ENCODE results near the gene OSR1.
"Not testable (repeated sequence)": the region's sequence is repeated elsewhere in the genome, so short reads cannot be mapped to it uniquely, and the experiment has no call there.

The OSR1 gene

DNA sequence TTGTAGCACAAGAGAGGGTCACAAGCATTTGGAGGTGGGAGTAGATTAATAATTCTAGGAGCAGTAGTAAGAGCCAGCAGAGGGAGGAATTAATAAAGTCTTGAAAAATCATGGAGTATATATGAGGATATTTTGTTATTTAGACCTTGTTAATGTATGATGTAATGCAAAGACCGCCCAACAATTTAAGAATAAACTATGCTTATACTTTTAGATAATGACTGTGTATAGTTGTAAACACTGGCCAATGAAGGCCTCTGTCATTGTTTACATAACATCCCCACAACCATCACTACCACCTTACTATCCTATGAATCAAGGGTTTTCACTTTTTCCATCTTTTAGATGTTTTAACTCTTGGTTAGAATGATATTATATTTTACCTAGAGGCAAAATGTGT, 37.6 kb downstream of the OSR1 start:
- CTCF ChIA-PET: no interaction called here
- WGBS (ENCODE audit: insufficient coverage): no CpG with 5 or more reads among the region's 1 CpG
- no peak overlapping the region for H3K4me3 ChIP-seq (ENCODE audit: control insufficient read depth in 1 of 7, extremely low read depth in 1 of 7, insufficient read depth in 4 of 7, low read depth in 2 of 7, low read length in 6 of 7)

DNA sequence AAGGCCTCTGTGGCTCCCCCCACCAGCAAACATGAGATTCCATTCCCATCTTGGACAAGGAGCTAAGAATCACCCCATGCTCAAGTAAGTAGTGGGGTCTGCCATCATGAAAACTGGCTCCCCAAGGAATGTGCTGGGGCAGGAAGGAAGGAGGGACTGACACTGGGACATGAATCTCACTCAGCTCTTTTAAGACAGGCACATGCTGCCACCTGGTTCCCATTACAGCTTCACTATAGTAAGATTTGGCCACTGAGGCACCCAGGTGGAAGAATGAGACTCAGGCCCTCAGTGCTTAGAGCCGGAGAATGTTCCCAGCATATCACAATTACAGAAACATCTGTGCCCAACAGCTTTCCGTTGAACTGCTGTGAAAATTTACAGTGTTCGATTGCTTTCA, 38.7 kb downstream of the OSR1 start:
- Histone ChIP-seq H3K9me3 (ENCODE audit: control extremely low read depth in 1 of 5, control insufficient read depth in 4 of 5, insufficient read depth in 2 of 5, low read depth in 1 of 5, low read length in 4 of 5) (no peaks in the 10 kb centered on the region), H3K36me3 (ENCODE audit: control insufficient read depth in 4 of 4, insufficient read depth in 4 of 4, low read length in 3 of 4) (no peaks in the 10 kb centered on the region), H3K27me3 (replicated peaks in 2 of 5; ENCODE audit: control insufficient read depth in 4 of 5, insufficient read depth in 5 of 5, low read length in 4 of 5) (no peaks in the 10 kb centered on the region), H3K4me3 (ENCODE audit: control insufficient read depth in 1 of 7, extremely low read depth in 1 of 7, insufficient read depth in 4 of 7, low read depth in 2 of 7, low read length in 6 of 7) (peak overlapping the region in 1 of 7 experiments; percentile 7), H3K27ac (ENCODE audit: insufficient read depth in 1 of 2, low read depth in 1 of 2, low read length in 2 of 2, poor library complexity in 1 of 2, severe bottlenecking in 2 of 2) (no peak overlapping the region), H3K4me1 (ENCODE audit: control extremely low read depth in 1 of 4, control insufficient read depth in 4 of 4, insufficient read depth in 4 of 4, low read length in 3 of 4) (peaks cover 0 to 16% (median 4%) of the 10 kb centered on the region in 4 experiments)
- DNase-seq: no peak
- WGBS (ENCODE audit: insufficient coverage): 0% methylated on average over 1 of the region's 3 CpGs
- ChIA-PET CTCF (no interaction called here), POLR2A (no interaction called here)

More for the DNA sequence above, 37.6 kb downstream of the OSR1 start:
- DNase-seq: no peak
- no peaks in the 10 kb centered on the region for H3K36me3 ChIP-seq (ENCODE audit: control insufficient read depth in 4 of 4, insufficient read depth in 4 of 4, low read length in 3 of 4)
- POLR2A ChIA-PET: no interaction called here
- no peaks in the 10 kb centered on the region for H3K9me3 ChIP-seq (ENCODE audit: control extremely low read depth in 1 of 5, control insufficient read depth in 4 of 5, insufficient read depth in 2 of 5, low read depth in 1 of 5, low read length in 4 of 5)
- no peak overlapping the region for H3K27ac ChIP-seq (ENCODE audit: insufficient read depth in 1 of 2, low read depth in 1 of 2, low read length in 2 of 2, poor library complexity in 1 of 2, severe bottlenecking in 2 of 2)
- H3K4me1 ChIP-seq (ENCODE audit: control extremely low read depth in 1 of 4, control insufficient read depth in 4 of 4, insufficient read depth in 4 of 4, low read length in 3 of 4): peaks cover 0 to 16% (median 4%) of the 10 kb centered on the region in 4 experiments
- no peaks in the 10 kb centered on the region for H3K27me3 ChIP-seq (replicated peaks in 2 of 5; ENCODE audit: control insufficient read depth in 4 of 5, insufficient read depth in 5 of 5, low read length in 4 of 5)

DNA sequence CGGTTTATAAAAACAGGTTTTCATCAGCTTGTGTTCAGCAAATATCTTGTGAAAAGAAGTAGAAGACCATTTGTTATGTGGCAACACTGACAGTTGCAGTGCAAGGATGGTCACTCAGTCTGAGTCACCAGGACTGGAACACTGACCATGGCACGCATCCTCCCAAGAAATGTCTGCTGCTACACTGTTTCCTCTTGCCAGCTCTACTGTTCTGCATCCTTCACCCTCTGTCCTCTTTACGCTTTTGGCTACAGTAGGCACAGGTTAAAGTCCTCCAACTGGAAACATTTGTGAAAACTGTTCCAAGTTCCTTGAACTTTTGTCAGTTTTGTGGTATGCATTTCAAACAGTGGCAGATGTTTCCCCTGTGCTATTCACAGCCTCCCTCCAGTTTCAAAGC, 39.4 kb downstream of the OSR1 start:
- H3K27me3 ChIP-seq (replicated peaks in 2 of 5; ENCODE audit: control insufficient read depth in 4 of 5, insufficient read depth in 5 of 5, low read length in 4 of 5): no peaks in the 10 kb centered on the region
- no peaks in the 10 kb centered on the region for H3K36me3 ChIP-seq (ENCODE audit: control insufficient read depth in 4 of 4, insufficient read depth in 4 of 4, low read length in 3 of 4)
- no peaks in the 10 kb centered on the region for H3K9me3 ChIP-seq (ENCODE audit: control extremely low read depth in 1 of 5, control insufficient read depth in 4 of 5, insufficient read depth in 2 of 5, low read depth in 1 of 5, low read length in 4 of 5)
- H3K4me1 ChIP-seq (ENCODE audit: control extremely low read depth in 1 of 4, control insufficient read depth in 4 of 4, insufficient read depth in 4 of 4, low read length in 3 of 4): peaks cover 0 to 16% (median 4%) of the 10 kb centered on the region in 4 experiments
- H3K27ac ChIP-seq (ENCODE audit: insufficient read depth in 1 of 2, low read depth in 1 of 2, low read length in 2 of 2, poor library complexity in 1 of 2, severe bottlenecking in 2 of 2): no peak overlapping the region
- no peak overlapping the region for H3K4me3 ChIP-seq (ENCODE audit: control insufficient read depth in 1 of 7, extremely low read depth in 1 of 7, insufficient read depth in 4 of 7, low read depth in 2 of 7, low read length in 6 of 7)
- CTCF ChIA-PET: interaction anchor here (0.6 to 1.3 kb wide), 2 partner anchors 10 to 998 kb away, joined by 3 read pairs; no protein-coding TSS in a partner anchor
- POLR2A ChIA-PET: no interaction called here
- DNase-seq: peak in 1 of 3 donors; percentile 16
- 91% methylated on average over 3 of the region's 3 CpGs for WGBS (ENCODE audit: insufficient coverage)

DNA sequence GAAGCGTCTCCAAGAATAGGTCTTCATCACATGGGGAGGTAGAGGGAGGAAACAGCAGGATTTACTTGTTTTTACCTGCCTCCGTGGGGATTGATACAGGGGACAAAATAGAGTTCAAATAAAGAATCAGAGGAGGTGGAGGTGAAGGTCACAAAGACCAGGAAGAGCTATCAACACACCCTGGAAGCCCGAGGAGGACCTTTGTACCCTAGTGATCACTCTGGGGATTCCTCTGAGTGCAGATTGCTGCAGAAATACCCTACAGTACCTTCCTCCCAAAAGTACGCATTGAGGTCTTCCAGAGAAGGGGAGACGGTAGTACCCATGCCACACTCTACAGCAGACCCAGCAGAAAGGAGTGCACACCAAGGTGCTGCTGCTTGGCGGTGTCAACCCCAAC, 44.9 kb downstream of the OSR1 start:
- ChIA-PET CTCF (no interaction called here), POLR2A (no interaction called here)
- H3K27me3 ChIP-seq (replicated peaks in 2 of 5; ENCODE audit: control insufficient read depth in 4 of 5, insufficient read depth in 5 of 5, low read length in 4 of 5): no peaks in the 10 kb centered on the region
- no peaks in the 10 kb centered on the region for H3K36me3 ChIP-seq (ENCODE audit: control insufficient read depth in 4 of 4, insufficient read depth in 4 of 4, low read length in 3 of 4)
- H3K4me1 ChIP-seq (ENCODE audit: control extremely low read depth in 1 of 4, control insufficient read depth in 4 of 4, insufficient read depth in 4 of 4, low read length in 3 of 4): no peaks in the 10 kb centered on the region
- WGBS (ENCODE audit: insufficient coverage): 95% methylated on average over 4 of the region's 6 CpGs
- H3K9me3 ChIP-seq (ENCODE audit: control extremely low read depth in 1 of 5, control insufficient read depth in 4 of 5, insufficient read depth in 2 of 5, low read depth in 1 of 5, low read length in 4 of 5): no peaks in the 10 kb centered on the region
- no peak overlapping the region for H3K4me3 ChIP-seq (ENCODE audit: control insufficient read depth in 1 of 7, extremely low read depth in 1 of 7, insufficient read depth in 4 of 7, low read depth in 2 of 7, low read length in 6 of 7)
- no peak for DNase-seq
- no peak overlapping the region for H3K27ac ChIP-seq (ENCODE audit: insufficient read depth in 1 of 2, low read depth in 1 of 2, low read length in 2 of 2, poor library complexity in 1 of 2, severe bottlenecking in 2 of 2)

DNA sequence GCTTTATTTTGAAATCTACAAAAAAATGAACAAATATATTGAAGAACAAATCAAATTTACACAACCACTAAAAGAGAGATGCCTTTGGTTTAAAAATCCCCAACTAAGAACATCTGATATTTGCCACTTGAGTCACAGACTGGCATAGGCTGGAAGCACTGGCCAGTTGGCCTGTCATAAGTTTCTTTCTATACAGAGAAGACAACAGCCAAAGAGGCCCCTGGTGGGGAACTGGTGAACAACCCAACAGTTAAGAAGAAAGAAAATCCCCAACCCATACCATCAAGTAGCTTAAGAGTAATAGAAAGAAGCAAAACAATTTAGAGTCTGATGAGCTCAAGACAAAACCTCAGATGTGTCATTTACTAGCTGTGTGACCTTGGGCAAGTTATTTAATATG, 45.5 kb downstream of the OSR1 start:
- H3K4me1 ChIP-seq (ENCODE audit: control extremely low read depth in 1 of 4, control insufficient read depth in 4 of 4, insufficient read depth in 4 of 4, low read length in 3 of 4): no peaks in the 10 kb centered on the region
- no peaks in the 10 kb centered on the region for H3K9me3 ChIP-seq (ENCODE audit: control extremely low read depth in 1 of 5, control insufficient read depth in 4 of 5, insufficient read depth in 2 of 5, low read depth in 1 of 5, low read length in 4 of 5)
- no peaks in the 10 kb centered on the region for H3K27me3 ChIP-seq (replicated peaks in 2 of 5; ENCODE audit: control insufficient read depth in 4 of 5, insufficient read depth in 5 of 5, low read length in 4 of 5)
- DNase-seq: no peak
- H3K27ac ChIP-seq (ENCODE audit: insufficient read depth in 1 of 2, low read depth in 1 of 2, low read length in 2 of 2, poor library complexity in 1 of 2, severe bottlenecking in 2 of 2): no peak overlapping the region
- H3K4me3 ChIP-seq (ENCODE audit: control insufficient read depth in 1 of 7, extremely low read depth in 1 of 7, insufficient read depth in 4 of 7, low read depth in 2 of 7, low read length in 6 of 7): no peak overlapping the region
- H3K36me3 ChIP-seq (ENCODE audit: control insufficient read depth in 4 of 4, insufficient read depth in 4 of 4, low read length in 3 of 4): no peaks in the 10 kb centered on the region
- ChIA-PET CTCF (no interaction called here), POLR2A (no interaction called here)

DNA sequence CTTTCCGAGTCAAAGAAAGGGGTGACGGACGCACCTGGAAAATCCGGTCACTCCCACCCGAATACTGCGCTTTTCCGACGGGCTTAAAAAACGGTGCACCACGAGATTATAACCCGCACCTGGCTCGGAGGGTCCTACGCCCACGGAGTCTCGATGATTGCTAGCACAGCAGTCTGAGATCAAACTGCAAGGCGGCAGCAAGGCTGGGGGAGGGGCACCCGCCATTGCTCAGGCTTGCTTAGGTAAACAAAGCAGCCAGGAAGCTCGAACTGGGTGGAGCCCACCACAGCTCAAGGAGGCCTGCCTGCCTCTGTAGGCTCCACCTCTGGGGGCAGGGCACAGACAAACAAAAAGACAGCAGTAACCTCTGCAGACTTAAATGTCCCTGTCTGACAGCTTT, 52.4 kb downstream of the OSR1 start:
- H3K4me3 ChIP-seq (ENCODE audit: control insufficient read depth in 1 of 7, extremely low read depth in 1 of 7, insufficient read depth in 4 of 7, low read depth in 2 of 7, low read length in 6 of 7); H3K36me3 ChIP-seq (ENCODE audit: control insufficient read depth in 4 of 4, insufficient read depth in 4 of 4, low read length in 3 of 4); H3K4me1 ChIP-seq (ENCODE audit: control extremely low read depth in 1 of 4, control insufficient read depth in 4 of 4, insufficient read depth in 4 of 4, low read length in 3 of 4); CTCF ChIA-PET; POLR2A ChIA-PET; H3K27ac ChIP-seq (ENCODE audit: insufficient read depth in 1 of 2, low read depth in 1 of 2, low read length in 2 of 2, poor library complexity in 1 of 2, severe bottlenecking in 2 of 2); DNase-seq; H3K9me3 ChIP-seq (ENCODE audit: control extremely low read depth in 1 of 5, control insufficient read depth in 4 of 5, insufficient read depth in 2 of 5, low read depth in 1 of 5, low read length in 4 of 5); H3K27me3 ChIP-seq (replicated peaks in 2 of 5; ENCODE audit: control insufficient read depth in 4 of 5, insufficient read depth in 5 of 5, low read length in 4 of 5): not testable (repeated sequence)
- 96% methylated on average over 10 of the region's 18 CpGs for WGBS (ENCODE audit: insufficient coverage)

DNA sequence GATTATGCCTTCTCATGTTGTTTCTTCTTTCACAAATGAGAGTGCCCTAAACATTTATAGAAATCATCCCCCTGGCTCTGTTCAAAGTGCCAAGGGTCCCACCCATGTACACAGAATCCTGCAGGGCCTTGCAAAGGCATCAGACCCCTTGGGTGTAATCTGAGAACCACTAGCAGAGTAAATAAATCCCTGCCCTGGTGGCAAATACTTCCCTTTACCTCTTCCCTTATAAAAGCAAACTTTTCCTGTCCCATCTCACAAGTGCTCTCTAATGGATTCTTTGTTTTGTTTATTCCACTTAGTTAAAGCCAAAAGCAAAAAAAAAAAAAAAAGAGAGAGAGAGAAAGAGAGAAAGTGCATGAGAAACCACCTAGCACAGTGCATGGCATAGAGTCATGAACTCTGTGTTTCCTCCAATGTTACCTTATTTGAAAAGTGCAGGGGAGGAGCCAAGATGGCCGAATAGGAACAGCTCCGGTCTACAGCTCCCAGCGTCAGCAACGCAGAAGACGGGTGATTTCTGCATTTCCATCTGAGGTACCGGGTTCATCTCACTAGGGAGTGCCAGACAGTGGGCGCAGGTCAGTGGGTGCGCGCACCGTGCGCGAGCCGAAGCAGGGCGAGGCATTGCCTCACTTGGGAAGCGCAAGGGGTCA, 52.9 kb downstream of the OSR1 start:
- H3K4me1 ChIP-seq (ENCODE audit: control extremely low read depth in 1 of 4, control insufficient read depth in 4 of 4, insufficient read depth in 4 of 4, low read length in 3 of 4); H3K36me3 ChIP-seq (ENCODE audit: control insufficient read depth in 4 of 4, insufficient read depth in 4 of 4, low read length in 3 of 4); H3K4me3 ChIP-seq (ENCODE audit: control insufficient read depth in 1 of 7, extremely low read depth in 1 of 7, insufficient read depth in 4 of 7, low read depth in 2 of 7, low read length in 6 of 7); DNase-seq; H3K9me3 ChIP-seq (ENCODE audit: control extremely low read depth in 1 of 5, control insufficient read depth in 4 of 5, insufficient read depth in 2 of 5, low read depth in 1 of 5, low read length in 4 of 5); H3K27me3 ChIP-seq (replicated peaks in 2 of 5; ENCODE audit: control insufficient read depth in 4 of 5, insufficient read depth in 5 of 5, low read length in 4 of 5); H3K27ac ChIP-seq (ENCODE audit: insufficient read depth in 1 of 2, low read depth in 1 of 2, low read length in 2 of 2, poor library complexity in 1 of 2, severe bottlenecking in 2 of 2); POLR2A ChIA-PET; CTCF ChIA-PET: not testable (repeated sequence)
- 80% methylated on average over 1 of the region's 15 CpGs for WGBS (ENCODE audit: insufficient coverage)
